Measurements from ENCODE around the gene DONSON.

DONSON gene

GRCh38 chr21:33598051-33598450, 9.6 kb upstream of the DONSON start:
- TF ChIP-seq SP3 (tag by site-specific recombination; IDR thresholded peaks at IDR 0.05): no peak
- no peak for TF ChIP-seq ZNF394 (tag by site-specific recombination; IDR thresholded peaks at IDR 0.05; ENCODE audit: borderline replicate concordance)
- no peak for TF ChIP-seq ZNF585B (tag by site-specific recombination; IDR thresholded peaks at IDR 0.05)
- no peak for TF ChIP-seq ZBTB26 (tag by site-specific recombination; optimal IDR thresholded peaks at IDR 0.05)
- TF ChIP-seq HOXC10 (CRISPR knock-in tag; IDR thresholded peaks at IDR 0.05): no peak
- no peak for TF ChIP-seq ZNF221 (tag by site-specific recombination; IDR thresholded peaks at IDR 0.05; ENCODE audit: borderline replicate concordance)
- no peak for TF ChIP-seq GLI4 (tag by site-specific recombination; IDR thresholded peaks at IDR 0.05)
- no peak for TF ChIP-seq ZSCAN23 (tag by site-specific recombination; IDR thresholded peaks at IDR 0.05)
- TF ChIP-seq IKZF3 (tag by site-specific recombination; IDR thresholded peaks at IDR 0.05): no peak
- no peak for TF ChIP-seq KLF9 (tag by site-specific recombination; IDR thresholded peaks at IDR 0.05; ENCODE audit: low read depth)
- no peak for TF ChIP-seq ZNF24 (tag by site-specific recombination; IDR thresholded peaks at IDR 0.05)
- no peak for TF ChIP-seq KLF7 (tag by site-specific recombination; IDR thresholded peaks at IDR 0.05; ENCODE audit: borderline replicate concordance)
- no peak for TF ChIP-seq KLF1 (tag by site-specific recombination; IDR thresholded peaks at IDR 0.05)
- no peak for TF ChIP-seq ZNF513 (tag by site-specific recombination; IDR thresholded peaks at IDR 0.05)
- no peak for TF ChIP-seq BCL6B (tag by site-specific recombination; IDR thresholded peaks at IDR 0.05)
- TF ChIP-seq ZNF473 (tag by site-specific recombination; IDR thresholded peaks at IDR 0.05): no peak
- TF ChIP-seq ZNF391 (tag by site-specific recombination; IDR thresholded peaks at IDR 0.05; ENCODE audit: borderline replicate concordance, low read depth): no peak
- Histone ChIP-seq H3K27ac (ENCODE audit: extremely low read depth, low read depth, low read length) (no peak overlapping the region), H3K4me1 (ENCODE audit: control insufficient read depth, insufficient read depth, low read length) (no peaks in the 10 kb centered on the region), H3K4me3 (ENCODE audit: low read depth, low read length) (no peak overlapping the region), H3K36me3 (ENCODE audit: control insufficient read depth in 2 of 2, insufficient read depth in 1 of 2, low read length in 2 of 2) (peaks cover 62 to 81% of the 10 kb centered on the region in 2 experiments), H3K9me3 (ENCODE audit: control insufficient read depth, insufficient read depth, low read depth, low read length) (no peaks in the 10 kb centered on the region)
- ChIA-PET CTCF (interaction anchor here (0.6 to 1.1 kb wide), 2 partner anchors 257 to 401 kb away, joined by 4 read pairs; no protein-coding TSS in a partner anchor), POLR2A (no interaction called here)

GRCh38 chr21:33587792-33588484, 546 bp downstream of the DONSON start:
- peak overlapping the region; percentile 89 for H3K27ac ChIP-seq (ENCODE audit: extremely low read depth, low read depth, low read length)
- POLR2A ChIA-PET: interaction anchor here (0.6 to 2.4 kb wide), 21 partner anchors 9 to 318 kb away, joined by 3 to 20 read pairs (median 5); partner anchors contain the start of genes DNAJC28, IFNAR1, ITSN1 and SON
- H3K9me3 ChIP-seq (ENCODE audit: control insufficient read depth, insufficient read depth, low read depth, low read length): no peaks in the 10 kb centered on the region
- H3K36me3 ChIP-seq (ENCODE audit: control insufficient read depth in 2 of 2, insufficient read depth in 1 of 2, low read length in 2 of 2): peaks cover 35 to 37% of the 10 kb centered on the region in 2 experiments
- peaks cover 4% of the 10 kb centered on the region; the same call in 1 of the 2 replicates for H3K4me1 ChIP-seq (ENCODE audit: control insufficient read depth, insufficient read depth, low read length)
- peak overlapping the region; percentile 69 for H3K4me3 ChIP-seq (ENCODE audit: low read depth, low read length)
- CTCF ChIA-PET: interaction anchor here (0.7 to 7.4 kb wide), 5 partner anchors 9 to 967 kb away, joined by 3 to 79 read pairs (median 3); no protein-coding TSS in a partner anchor
- TF ChIP-seq ZNF670 (tag by site-specific recombination; IDR thresholded peaks at IDR 0.05; ENCODE audit: low read depth) (no peak), ZBTB8A (tag by site-specific recombination; IDR thresholded peaks at IDR 0.05) (peak; percentile 50; the same call in 1 of the 2 replicates), ZNF211 (tag by site-specific recombination; IDR thresholded peaks at IDR 0.05; ENCODE audit: low read depth) (no peak), ZNF692 (tag by site-specific recombination; IDR thresholded peaks at IDR 0.05) (no peak; the same call in 1 of the 2 replicates), WT1 (tag by site-specific recombination; IDR thresholded peaks at IDR 0.05) (no peak), ZNF175 (tag by site-specific recombination; IDR thresholded peaks at IDR 0.05) (no peak), ZNF223 (tag by site-specific recombination; IDR thresholded peaks at IDR 0.05) (no peak), ZFP3 (tag by site-specific recombination; IDR thresholded peaks at IDR 0.05; ENCODE audit: low read depth) (no peak), ZBTB10 (tag by site-specific recombination; IDR thresholded peaks at IDR 0.05) (peak; percentile 40; the same call in 1 of the 2 replicates), ZNF433 (tag by site-specific recombination; IDR thresholded peaks at IDR 0.05; ENCODE audit: low read depth) (no peak), ZNF146 (tag by site-specific recombination; IDR thresholded peaks at IDR 0.05) (no peak)

Data from HEK293 (cell line).